Kidney (tissue), 14 donors: ENCODE measurements around the gene ANAPC2. TPM values are rescaled to one million over a fixed set of nuclear protein-coding genes. Genes with fewer than 3 reads are reported as not detected.

Experiments used
- DNase-seq, 5 donors: peaks; one replicate each; pipeline ENCODE4 v3.0.0-alpha.2; 2013 to 2020
- FAIRE-seq: peaks from 2 replicates; lab custom pipeline; 2012; peaks lifted over from hg19 to GRCh38; lab: Jason Lieb, UNC
- H3K27ac ChIP-seq, 2 donors: one replicate each; pipeline ENCODE4 v1.7.0; 2013; ENCODE audit warnings: low read depth in 2 of 2, low read length in 2 of 2, inconsistent platforms in 1 of 2
- H3K27me3 ChIP-seq: one replicate; pipeline ENCODE4 v1.7.1; 2013; ENCODE audit warnings: low read length, inconsistent platforms; ENCODE audit not compliant: control insufficient read depth, insufficient read depth
- H3K36me3 ChIP-seq, 3 donors: one replicate each; pipeline versions ENCODE4 v1.7.0 to v1.7.1; 2013; ENCODE audit warnings: low read length in 3 of 3, control low read depth in 1 of 3, inconsistent platforms in 1 of 3; ENCODE audit not compliant: insufficient read depth in 3 of 3, control insufficient read depth in 2 of 3
- H3K4me1 ChIP-seq, 3 donors: one replicate each; pipeline versions ENCODE4 v1.7.0 to v1.7.1; 2013; ENCODE audit warnings: low read length in 3 of 3, inconsistent platforms in 1 of 3, low read depth in 1 of 3; ENCODE audit not compliant: control insufficient read depth in 2 of 3, insufficient read depth in 2 of 3
- H3K4me3 ChIP-seq, 3 donors: one replicate each; pipeline versions ENCODE4 v1.7.0 to v1.8.1; 2013; ENCODE audit warnings: low read length in 3 of 3, control low read depth in 1 of 3, inconsistent platforms in 1 of 3
- H3K9ac ChIP-seq, 3 donors: one replicate each; pipeline versions ENCODE4 v1.7.0 to v1.7.1; 2013; ENCODE audit warnings: low read length in 3 of 3, control low read depth in 1 of 3, inconsistent platforms in 1 of 3
- H3K9me3 ChIP-seq, 3 donors: one replicate each; pipeline versions ENCODE4 v1.7.0 to v1.7.1; 2013; ENCODE audit warnings: low read length in 3 of 3, control low read depth in 1 of 3, inconsistent platforms in 1 of 3; ENCODE audit not compliant: control insufficient read depth in 2 of 3, insufficient read depth in 1 of 3
- intact Hi-C: fragments of 100-400 bp; cut with DNase I; formaldehyde crosslinking; loops from one replicate; pipeline ENCODE4 v1.11.1; 2022
- polyA plus RNA-seq: library from polyadenylated mRNA; stranded (reverse); fragments of 350-450 nt; fragmentation: Illumina TruSeq; extraction: RNeasy Lipid Tissue Mini Kit (QIAGEN cat#74804); gene quantifications from one replicate; pipeline ENCODE4 v1.2.3, GENCODE V29; 2014; ENCODE audit warnings: low read depth, low replicate concordance; ENCODE audit not compliant: insufficient read depth
- total RNA-seq: library from RNA; stranded (reverse); fragmentation: NEBNext Ultra II Directional; extraction: Animal tissue kit (Norgen Biotek cat#: 25700); gene quantifications from one replicate; pipeline ENCODE4 v1.2.1, GENCODE V29; 2021
- TF ChIP-seq, protein P1 (sequence below): IDR thresholded peaks from 3 replicates; pipeline ENCODE4 v1.5.1; 2012; ENCODE audit warnings: mild to moderate bottlenecking, moderate library complexity, borderline replicate concordance; ENCODE audit not compliant: insufficient read depth; ENCODE audit errors: extremely low read depth
- donor health status: control.
- donor health status: control.
- donor health status: control.
- donor health status: control.
- donor health status: control.
- donor health status: DM: yes; HTN: yes; CAD: no.
- donor health status: Normal renal cell carcinoma (clear cell type).

The ANAPC2 gene
- total and polyA plus RNA-seq, 2 donors from 2014 or later: 19.9 to 57.2 TPM

DNA sequence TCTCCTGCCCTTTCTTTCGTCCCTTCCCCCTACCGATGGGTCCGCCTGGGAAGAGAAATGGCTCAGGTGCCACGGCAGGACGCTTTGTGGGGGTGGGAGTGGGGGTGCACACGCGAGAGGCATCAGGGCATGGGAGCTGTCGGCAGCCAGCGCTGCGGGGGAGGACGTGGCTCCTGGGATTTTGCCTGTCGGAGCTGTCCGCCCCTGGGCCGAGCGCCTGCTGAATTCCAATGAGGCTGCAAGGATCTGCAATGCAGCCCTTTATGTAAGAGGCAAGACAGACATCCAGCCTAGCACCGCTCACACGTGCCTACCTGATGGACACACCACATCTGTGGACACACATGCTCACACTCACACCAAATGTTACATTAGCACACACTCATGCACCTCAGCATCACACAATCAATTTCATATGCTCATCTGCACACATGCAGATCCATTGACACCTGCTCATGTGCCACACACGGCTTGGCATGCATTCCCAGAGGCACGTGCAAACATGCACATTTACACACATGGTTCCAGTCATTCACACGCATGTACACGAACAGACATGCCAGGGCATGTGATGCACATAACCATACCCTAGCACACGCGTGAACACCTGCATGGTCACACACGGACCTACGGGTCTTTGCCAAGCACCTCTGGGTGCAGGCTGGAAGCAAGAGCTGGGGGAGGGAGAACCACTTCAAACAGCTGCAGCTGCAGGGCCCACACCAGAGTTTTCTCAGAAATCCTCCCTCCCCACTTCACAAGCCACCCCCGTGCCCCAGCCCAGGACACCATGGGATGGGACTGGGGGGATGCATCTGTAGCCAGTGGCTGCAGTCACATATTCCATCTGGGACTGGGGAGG, 48.0 kb downstream of the ANAPC2 start:
- Histone ChIP-seq H3K4me3 (no peak overlapping the region), H3K4me1 (no peaks in the 10 kb centered on the region), H3K36me3 (no peaks in the 10 kb centered on the region), H3K27ac (no peak overlapping the region), H3K9ac (no peak overlapping the region), H3K9me3 (no peaks in the 10 kb centered on the region), H3K27me3 (peaks cover 23% of the 10 kb centered on the region)
- TF ChIP-seq, protein P1, sequence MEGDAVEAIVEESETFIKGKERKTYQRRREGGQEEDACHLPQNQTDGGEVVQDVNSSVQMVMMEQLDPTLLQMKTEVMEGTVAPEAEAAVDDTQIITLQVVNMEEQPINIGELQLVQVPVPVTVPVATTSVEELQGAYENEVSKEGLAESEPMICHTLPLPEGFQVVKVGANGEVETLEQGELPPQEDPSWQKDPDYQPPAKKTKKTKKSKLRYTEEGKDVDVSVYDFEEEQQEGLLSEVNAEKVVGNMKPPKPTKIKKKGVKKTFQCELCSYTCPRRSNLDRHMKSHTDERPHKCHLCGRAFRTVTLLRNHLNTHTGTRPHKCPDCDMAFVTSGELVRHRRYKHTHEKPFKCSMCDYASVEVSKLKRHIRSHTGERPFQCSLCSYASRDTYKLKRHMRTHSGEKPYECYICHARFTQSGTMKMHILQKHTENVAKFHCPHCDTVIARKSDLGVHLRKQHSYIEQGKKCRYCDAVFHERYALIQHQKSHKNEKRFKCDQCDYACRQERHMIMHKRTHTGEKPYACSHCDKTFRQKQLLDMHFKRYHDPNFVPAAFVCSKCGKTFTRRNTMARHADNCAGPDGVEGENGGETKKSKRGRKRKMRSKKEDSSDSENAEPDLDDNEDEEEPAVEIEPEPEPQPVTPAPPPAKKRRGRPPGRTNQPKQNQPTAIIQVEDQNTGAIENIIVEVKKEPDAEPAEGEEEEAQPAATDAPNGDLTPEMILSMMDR: no peak
- DNase-seq (no peak), FAIRE-seq (no peak)
- intact Hi-C loops: no loop called here

DNA sequence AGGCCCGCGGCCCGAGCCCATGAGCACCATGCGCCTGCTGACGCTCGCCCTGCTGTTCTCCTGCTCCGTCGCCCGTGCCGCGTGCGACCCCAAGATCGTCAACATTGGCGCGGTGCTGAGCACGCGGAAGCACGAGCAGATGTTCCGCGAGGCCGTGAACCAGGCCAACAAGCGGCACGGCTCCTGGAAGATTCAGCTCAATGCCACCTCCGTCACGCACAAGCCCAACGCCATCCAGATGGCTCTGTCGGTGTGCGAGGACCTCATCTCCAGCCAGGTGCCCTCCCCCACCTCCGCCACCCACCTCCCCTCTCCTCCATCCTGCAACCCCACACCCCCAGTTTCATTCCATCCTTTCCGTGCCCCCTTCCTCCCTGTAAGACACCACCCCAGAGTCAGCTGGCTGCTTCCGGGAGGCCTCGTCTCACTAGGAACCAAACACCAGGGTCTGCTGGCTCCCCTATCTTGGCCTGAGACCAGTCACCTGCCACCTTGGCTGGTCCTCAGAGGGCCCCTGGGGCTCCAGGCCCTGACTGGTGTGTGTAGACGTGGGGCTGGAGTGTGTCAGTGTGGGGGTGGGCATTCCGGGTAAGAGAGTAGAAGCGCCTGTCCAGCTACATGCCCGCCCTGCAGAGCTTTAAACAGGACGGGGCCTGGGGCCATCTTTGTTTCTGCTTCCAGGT, 48.8 kb downstream of the ANAPC2 start:
- TF ChIP-seq, protein P1: no peak
- no peaks in the 10 kb centered on the region for H3K9me3 ChIP-seq
- H3K9ac ChIP-seq: no peak overlapping the region
- no peak for DNase-seq
- H3K4me1 ChIP-seq: no peaks in the 10 kb centered on the region
- FAIRE-seq: no peak
- H3K4me3 ChIP-seq: no peak overlapping the region
- H3K27me3 ChIP-seq: peaks cover 23% of the 10 kb centered on the region
- intact Hi-C loops: no loop called here
- H3K36me3 ChIP-seq: no peaks in the 10 kb centered on the region
- no peak overlapping the region for H3K27ac ChIP-seq

DNA sequence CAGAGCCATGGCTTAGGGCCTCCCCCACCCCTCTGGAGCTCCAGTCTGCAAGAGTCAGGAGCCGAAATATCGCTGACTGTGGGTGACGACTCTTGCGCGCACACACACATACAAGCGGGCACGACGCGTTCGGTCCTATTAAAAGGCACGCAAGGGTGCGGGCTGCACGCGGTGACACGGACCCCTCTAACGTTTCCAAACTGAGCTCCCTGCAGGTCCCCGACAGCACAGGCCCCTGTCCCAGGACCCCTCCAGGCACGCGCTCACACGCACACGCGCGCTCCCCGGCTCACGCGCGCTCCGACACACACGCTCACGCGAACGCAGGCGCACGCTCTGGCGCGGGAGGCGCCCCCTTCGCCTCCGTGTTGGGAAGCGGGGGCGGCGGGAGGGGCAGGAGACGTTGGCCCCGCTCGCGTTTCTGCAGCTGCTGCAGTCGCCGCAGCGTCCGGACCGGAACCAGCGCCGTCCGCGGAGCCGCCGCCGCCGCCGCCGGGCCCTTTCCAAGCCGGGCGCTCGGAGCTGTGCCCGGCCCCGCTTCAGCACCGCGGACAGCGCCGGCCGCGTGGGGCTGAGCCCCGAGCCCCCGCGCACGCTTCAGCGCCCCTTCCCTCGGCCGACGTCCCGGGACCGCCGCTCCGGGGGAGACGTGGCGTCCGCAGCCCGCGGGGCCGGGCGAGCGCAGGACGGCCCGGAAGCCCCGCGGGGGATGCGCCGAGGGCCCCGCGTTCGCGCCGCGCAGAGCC, 49.5 kb downstream of the ANAPC2 start, which contains the start of gene GRIN1:
Gene GRIN1 (plus strand): TSS at position 433 of the 746 bp plus-strand sequence. CDS start 333 bp downstream, outside the sequence.
- Histone ChIP-seq H3K9me3 (no peaks in the 10 kb centered on the region), H3K4me3 (no peak within 1 kb of the TSS), H3K36me3 (no peaks in the 10 kb centered on the region), H3K27ac (no peak within 1 kb of the TSS), H3K4me1 (no peaks in the 10 kb centered on the region), H3K9ac (no peak within 1 kb of the TSS), H3K27me3 (peaks cover 23% of the 10 kb centered on the region)
- TF ChIP-seq, protein P1: no peak
- no peak for FAIRE-seq
- intact Hi-C loops: no loop called here
- peak in 3 of 5 donors; percentile 44 to 82 (median 66) for DNase-seq
